H7 (cell line): ENCODE measurements around the gene SUGP2. TPM values are rescaled to one million over a fixed set of nuclear protein-coding genes. Genes with fewer than 3 reads are reported as not detected.

ENCODE experiments used
- DNase-seq: peaks from one replicate; pipeline ENCODE4 v3.0.0; 2012
- H3K27me3 ChIP-seq: 2 replicates; pipeline ENCODE4 v1.6.0; 2011; ENCODE audit warnings: mild to moderate bottlenecking, low read length; ENCODE audit not compliant: control insufficient read depth, insufficient read depth
- H3K36me3 ChIP-seq: replicated peaks from 2 replicates; pipeline ENCODE4 v1.5.1; 2011; ENCODE audit warnings: low read length; ENCODE audit not compliant: control insufficient read depth, insufficient read depth
- H3K4me3 ChIP-seq: 2 replicates; pipeline ENCODE4 v1.5.1; 2011; ENCODE audit warnings: low read depth, mild to moderate bottlenecking, control low read depth, low read length, moderate library complexity; ENCODE audit not compliant: insufficient read depth
- total RNA-seq: library from RNA; depleted of rRNA; stranded (reverse); fragments of >200 nt; shearing (Covaris generic); gene quantifications from 2 replicates; pipeline ENCODE4 v1.2.3, GENCODE V29; 2014

The SUGP2 gene
- total RNA-seq, 1 experiment from 2014 or later = 54.5 TPM

DNA sequence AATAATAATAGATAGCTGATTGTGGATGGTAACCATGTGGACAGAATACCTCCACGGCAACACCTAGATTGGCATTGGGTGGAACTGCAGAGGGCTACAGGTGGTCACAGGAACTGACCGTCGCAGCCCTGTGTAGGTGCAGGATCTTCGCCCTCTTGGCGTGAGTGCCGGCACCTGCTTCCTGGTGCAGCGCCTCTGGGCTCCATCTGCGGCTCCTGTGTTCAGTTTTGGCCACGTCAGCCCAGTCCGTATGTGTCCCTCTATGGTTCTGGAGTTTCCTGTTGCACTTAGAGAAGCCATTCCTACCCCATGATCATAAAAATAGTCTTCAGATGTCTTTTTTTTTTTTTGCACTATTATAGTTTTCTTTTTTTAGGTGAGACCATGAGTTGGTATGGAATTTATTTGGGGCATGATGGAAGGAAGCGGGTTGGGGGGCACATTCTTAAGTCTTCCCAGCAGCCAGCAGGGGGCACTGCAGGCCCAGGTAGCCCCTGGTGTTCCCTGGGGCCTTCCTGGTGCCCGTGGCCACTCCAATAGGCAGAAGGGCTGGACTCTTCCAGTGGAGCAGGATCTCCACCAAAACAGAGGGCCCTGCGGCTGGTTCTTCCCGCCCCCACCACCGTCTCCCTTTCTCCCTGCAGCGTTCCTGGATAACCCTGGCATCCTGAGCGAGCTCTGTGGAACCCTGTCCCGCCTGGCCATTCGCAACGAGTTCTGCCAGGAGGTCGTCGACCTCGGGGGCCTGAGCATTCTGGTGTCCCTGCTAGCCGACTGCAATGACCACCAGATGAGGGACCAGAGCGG is 20.4 kb upstream of the SUGP2 start:
- DNase-seq = peak; percentile 95
- Histone ChIP-seq H3K36me3 (peaks cover 31% of the 10 kb centered on the region), H3K27me3 (no peaks in the 10 kb centered on the region), H3K4me3 (no peak overlapping the region)

- peaks cover 31% of the 10 kb centered on the region for H3K36me3 ChIP-seq
- H3K27me3 ChIP-seq = no peaks in the 10 kb centered on the region
- H3K4me3 ChIP-seq = no peak overlapping the region
- peak; percentile 16 for DNase-seq
Measured at GRCh38 chr19:19052921-19053320, 19.6 kb upstream of the SUGP2 start.

GRCh38 chr19:19051478-19052213 is 18.3 kb upstream of the SUGP2 start:
- peak; percentile 52 for DNase-seq
- peaks cover 29% of the 10 kb centered on the region for H3K36me3 ChIP-seq
- no peak overlapping the region for H3K4me3 ChIP-seq
- no peaks in the 10 kb centered on the region for H3K27me3 ChIP-seq

DNA sequence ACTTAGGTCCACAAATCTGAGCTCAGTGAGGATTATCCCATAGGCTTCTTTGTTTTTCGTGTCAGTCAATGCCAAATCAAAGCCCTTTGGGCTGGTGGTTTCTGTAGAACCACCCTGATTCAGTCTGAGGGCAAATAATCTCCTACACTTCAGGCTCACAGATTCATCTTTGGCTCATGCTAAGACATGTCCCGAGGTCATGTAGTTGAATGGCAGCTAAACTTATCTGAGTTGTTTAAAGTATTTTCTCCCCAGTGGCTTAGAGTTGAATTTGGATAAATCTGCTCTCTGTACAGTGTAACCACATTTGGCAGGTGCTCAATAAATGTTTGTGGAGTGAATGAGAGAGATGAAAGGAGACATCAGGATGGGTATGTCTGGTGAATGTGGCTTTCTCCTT is 17.4 kb upstream of the SUGP2 start:
- no peak overlapping the region for H3K4me3 ChIP-seq
- DNase-seq = no peak
- H3K36me3 ChIP-seq = peaks cover 27% of the 10 kb centered on the region
- H3K27me3 ChIP-seq = no peaks in the 10 kb centered on the region

GRCh38 chr19:19050104-19050503 is 16.8 kb upstream of the SUGP2 start:
- Histone ChIP-seq H3K4me3 (no peak overlapping the region), H3K27me3 (no peaks in the 10 kb centered on the region), H3K36me3 (peaks cover 25% of the 10 kb centered on the region)
- DNase-seq = no peak

GRCh38 chr19:19049406-19049805 is 16.1 kb upstream of the SUGP2 start:
- no peak overlapping the region for H3K4me3 ChIP-seq
- no peaks in the 10 kb centered on the region for H3K27me3 ChIP-seq
- peaks cover 23% of the 10 kb centered on the region for H3K36me3 ChIP-seq
- no peak for DNase-seq

GRCh38 chr19:19043881-19044280 is 10.6 kb upstream of the SUGP2 start:
- Histone ChIP-seq H3K27me3 (no peaks in the 10 kb centered on the region), H3K4me3 (no peak overlapping the region), H3K36me3 (peaks cover 16% of the 10 kb centered on the region)
- DNase-seq = no peak

DNA sequence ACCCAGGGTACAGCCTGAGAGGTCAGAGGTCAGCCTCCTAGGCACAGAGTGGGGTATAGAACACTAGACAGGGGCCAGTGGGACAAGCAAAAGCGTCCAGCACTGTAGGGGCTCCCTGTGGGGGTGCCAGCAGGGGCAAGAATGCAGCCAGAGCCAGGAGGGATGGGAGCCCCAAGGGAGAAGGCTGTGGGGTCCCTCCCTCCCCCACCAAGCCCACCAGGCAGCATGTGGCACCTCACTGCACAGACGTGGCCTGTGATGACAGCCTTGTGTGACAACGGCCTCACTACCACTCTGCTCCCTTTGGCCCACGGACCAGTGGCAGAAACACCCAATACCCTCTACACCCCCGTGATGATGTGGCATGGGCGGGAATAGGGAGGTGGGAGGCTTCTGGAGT is 10.2 kb upstream of the SUGP2 start:
- Histone ChIP-seq H3K36me3 (peaks cover 16% of the 10 kb centered on the region), H3K4me3 (no peak overlapping the region), H3K27me3 (no peaks in the 10 kb centered on the region)
- DNase-seq = no peak

DNA sequence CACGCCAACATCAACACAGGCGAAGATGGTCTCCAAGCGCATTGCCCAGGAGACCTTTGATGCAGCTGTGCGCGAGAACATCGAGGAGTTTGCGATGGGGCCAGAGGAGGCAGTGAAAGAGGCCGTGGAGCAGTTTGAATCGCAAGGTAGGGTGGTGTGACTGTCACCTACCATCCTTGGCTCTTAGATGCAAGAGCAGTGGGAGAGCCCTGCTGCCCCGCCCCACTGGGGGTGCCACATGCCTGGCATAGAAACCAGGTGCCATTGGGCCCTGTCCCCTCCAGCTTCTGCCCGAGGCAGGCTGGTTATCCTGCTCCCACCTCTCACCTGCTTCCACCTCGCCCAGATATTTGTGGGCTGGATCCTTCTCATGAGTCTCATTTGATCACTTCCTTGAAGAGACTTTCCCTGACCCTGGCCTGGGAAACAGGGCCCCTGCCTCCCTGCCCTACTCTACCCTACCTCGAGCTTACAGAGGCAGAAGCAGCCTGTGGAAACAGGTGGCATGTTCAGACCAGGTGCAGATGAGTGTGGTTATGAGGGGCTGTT is 9.5 kb upstream of the SUGP2 start:
- Histone ChIP-seq H3K36me3 (peaks cover 17% of the 10 kb centered on the region), H3K27me3 (no peaks in the 10 kb centered on the region), H3K4me3 (no peak overlapping the region)
- no peak for DNase-seq

GRCh38 chr19:19040417-19040816 is 7.1 kb upstream of the SUGP2 start:
- H3K36me3 ChIP-seq = peaks cover 15% of the 10 kb centered on the region
- no peak for DNase-seq
- no peaks in the 10 kb centered on the region for H3K27me3 ChIP-seq
- H3K4me3 ChIP-seq = no peak overlapping the region

- DNase-seq = no peak
- no peak overlapping the region for H3K4me3 ChIP-seq
Measured at GRCh38 chr19:19039901-19040300, 6.6 kb upstream of the SUGP2 start.

DNA sequence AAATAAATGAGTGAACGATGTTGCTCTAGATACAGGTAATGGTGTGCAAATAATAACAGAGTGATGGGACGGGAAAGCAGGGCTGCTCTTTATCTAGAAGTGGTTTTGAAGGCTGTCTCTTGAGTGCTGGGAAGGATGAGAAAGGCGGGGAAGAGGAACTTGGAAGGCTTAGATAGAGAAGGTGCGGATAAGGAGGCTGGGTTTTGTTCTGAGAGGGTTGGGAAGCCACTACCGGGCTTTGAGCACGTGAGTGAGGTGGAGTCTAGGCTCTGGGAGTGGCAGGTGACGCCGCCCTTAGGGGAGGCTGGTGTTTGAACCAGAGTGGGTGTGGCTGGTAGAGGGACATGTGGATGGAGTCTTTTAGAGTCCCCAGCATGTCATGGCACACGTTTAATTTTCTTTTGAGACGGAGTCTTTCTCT is 897 bp upstream of the SUGP2 start:
- DNase-seq = peak; percentile 90
- peak overlapping the region; percentile 88 for H3K4me3 ChIP-seq
- no peaks in the 10 kb centered on the region for H3K27me3 ChIP-seq
- peaks cover 11% of the 10 kb centered on the region for H3K36me3 ChIP-seq

More at GRCh38 chr19:19039901-19040300, 6.6 kb upstream of the SUGP2 start:
- Histone ChIP-seq H3K27me3 (no peaks in the 10 kb centered on the region), H3K36me3 (peaks cover 15% of the 10 kb centered on the region)

GRCh38 chr19:19033176-19033425 is 216 bp downstream of the SUGP2 start:
- Histone ChIP-seq H3K36me3 (peaks cover 15% of the 10 kb centered on the region), H3K4me3 (peak overlapping the region; percentile 88), H3K27me3 (no peaks in the 10 kb centered on the region)
- no peak for DNase-seq

DNA sequence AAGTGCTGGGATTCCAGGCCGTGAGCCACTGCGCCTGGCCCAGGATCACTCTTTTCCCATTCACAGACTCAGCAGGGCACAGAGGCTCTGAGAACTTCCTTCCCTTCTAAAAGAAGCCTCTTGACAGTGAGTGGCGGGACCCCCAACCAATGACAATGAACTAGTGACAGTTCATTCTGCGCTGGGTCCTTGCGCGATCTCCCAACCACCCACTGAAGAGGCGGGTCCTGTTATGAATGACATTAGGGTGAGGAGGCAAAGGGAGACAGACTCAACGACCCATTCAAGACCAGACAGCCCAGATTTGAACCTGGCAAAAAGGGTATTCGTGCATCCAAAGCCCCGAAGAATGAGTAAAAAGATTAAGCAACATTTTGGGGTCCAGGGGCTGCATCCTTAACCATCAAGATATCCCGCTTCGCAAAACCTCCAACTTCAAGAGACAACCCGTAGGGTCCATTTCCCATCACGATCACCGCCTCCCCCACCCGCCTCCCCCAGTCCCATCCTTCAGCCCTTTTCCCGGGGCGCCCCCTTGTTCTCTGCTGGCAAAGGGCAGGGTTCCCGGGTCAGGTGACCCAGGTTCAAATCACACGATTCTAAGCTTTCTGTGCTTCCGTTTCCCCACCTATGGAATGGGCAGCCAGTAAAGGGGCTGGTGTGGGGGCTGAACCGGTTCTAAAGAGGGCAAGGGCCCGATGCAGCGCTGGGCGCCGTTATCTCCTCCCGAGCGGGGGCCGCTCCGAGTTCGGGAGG is 719 bp downstream of the SUGP2 start:
- peak overlapping the region; percentile 88 for H3K4me3 ChIP-seq
- H3K27me3 ChIP-seq = no peaks in the 10 kb centered on the region
- peaks cover 16% of the 10 kb centered on the region for H3K36me3 ChIP-seq
- peak; percentile 96 for DNase-seq
